Hepatocyte (in vitro differentiated cells): ENCODE results near the gene TBPL1.

ENCODE experiments used
- EZH2 ChIP-seq: fragments of 200-600 bp; sonication (generic); IDR thresholded peaks from 2 replicates; pipeline ENCODE4 v1.6.1; 2016; ENCODE audit warnings: antibody characterized with exemption, mild to moderate bottlenecking, borderline replicate concordance
- EZH2phosphoT487 ChIP-seq: fragments of 200-600 bp; sonication (generic); IDR thresholded peaks from one replicate; pipeline ENCODE4 v1.6.1; 2018; ENCODE audit warnings: antibody characterized with exemption, mild to moderate bottlenecking, low read depth, moderate library complexity; ENCODE audit not compliant: unreplicated experiment, severe bottlenecking
- TF ChIP-seq, protein P1 (sequence below): fragments of 200-600 bp; sonication (generic); IDR thresholded peaks from 2 replicates; pipeline ENCODE4 v1.5.1; 2016; ENCODE audit warnings: antibody characterized with exemption, mild to moderate bottlenecking; ENCODE audit not compliant: poor library complexity

DNA sequence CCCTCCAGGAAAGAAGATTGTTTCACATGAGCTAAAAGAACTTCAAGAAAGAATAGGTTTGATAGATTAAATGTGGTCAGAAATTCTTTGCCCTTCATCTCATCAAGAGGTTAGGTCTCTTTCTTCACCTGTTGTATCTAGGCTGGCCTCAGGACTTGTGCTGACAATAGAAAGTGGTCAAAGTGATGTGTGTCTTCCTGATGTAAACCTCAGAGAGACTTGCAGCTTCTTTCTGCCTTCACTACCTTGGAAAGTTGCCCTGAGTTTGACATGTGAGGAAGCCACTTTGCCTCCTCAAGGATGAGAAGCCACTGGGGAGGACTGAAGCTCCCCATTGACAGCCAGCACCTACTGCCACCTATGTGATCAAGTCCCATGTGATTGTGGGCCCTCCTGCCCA lies 46.3 kb downstream of the TBPL1 start:
- TF ChIP-seq, protein P1, sequence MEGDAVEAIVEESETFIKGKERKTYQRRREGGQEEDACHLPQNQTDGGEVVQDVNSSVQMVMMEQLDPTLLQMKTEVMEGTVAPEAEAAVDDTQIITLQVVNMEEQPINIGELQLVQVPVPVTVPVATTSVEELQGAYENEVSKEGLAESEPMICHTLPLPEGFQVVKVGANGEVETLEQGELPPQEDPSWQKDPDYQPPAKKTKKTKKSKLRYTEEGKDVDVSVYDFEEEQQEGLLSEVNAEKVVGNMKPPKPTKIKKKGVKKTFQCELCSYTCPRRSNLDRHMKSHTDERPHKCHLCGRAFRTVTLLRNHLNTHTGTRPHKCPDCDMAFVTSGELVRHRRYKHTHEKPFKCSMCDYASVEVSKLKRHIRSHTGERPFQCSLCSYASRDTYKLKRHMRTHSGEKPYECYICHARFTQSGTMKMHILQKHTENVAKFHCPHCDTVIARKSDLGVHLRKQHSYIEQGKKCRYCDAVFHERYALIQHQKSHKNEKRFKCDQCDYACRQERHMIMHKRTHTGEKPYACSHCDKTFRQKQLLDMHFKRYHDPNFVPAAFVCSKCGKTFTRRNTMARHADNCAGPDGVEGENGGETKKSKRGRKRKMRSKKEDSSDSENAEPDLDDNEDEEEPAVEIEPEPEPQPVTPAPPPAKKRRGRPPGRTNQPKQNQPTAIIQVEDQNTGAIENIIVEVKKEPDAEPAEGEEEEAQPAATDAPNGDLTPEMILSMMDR: no peak
- TF ChIP-seq EZH2 (no peak), EZH2phosphoT487 (no peak)
